ENCODE results near the gene CRB3.
"Not testable (repeated sequence)": the region's sequence is repeated elsewhere in the genome, so short reads cannot be mapped to it uniquely, and the experiment has no call there.

CRB3 gene

GRCh38 chr19:6499052-6499790 lies 35.1 kb downstream of the CRB3 start:
- Histone ChIP-seq H3K9ac (ENCODE audit: low read depth, low read length) (no peak overlapping the region), H3K4me3 (ENCODE audit: low read length) (no peak overlapping the region), H3K36me3 (ENCODE audit: insufficient read depth, low read length) (no peaks in the 10 kb centered on the region), H3K4me1 (ENCODE audit: insufficient read depth, low read length) (no peaks in the 10 kb centered on the region), H3K27ac (ENCODE audit: low read depth, low read length) (no peak overlapping the region), H3K9me3 (ENCODE audit: insufficient read depth, low read depth, low read length) (no peaks in the 10 kb centered on the region), H3K27me3 (ENCODE audit: insufficient read depth, low read length) (peaks cover 27% of the 10 kb centered on the region)
- WGBS: 85% methylated on average over 17 of the region's 17 CpGs

GRCh38 chr19:6500837-6501739 lies 37.0 kb downstream of the CRB3 start:
- peaks cover 27% of the 10 kb centered on the region for H3K27me3 ChIP-seq (ENCODE audit: insufficient read depth, low read length)
- H3K9ac ChIP-seq (ENCODE audit: low read depth, low read length): peak overlapping the region; percentile 60; the same call in 1 of the 2 replicates
- WGBS: 66% methylated on average over 24 of the region's 24 CpGs
- H3K9me3 ChIP-seq (ENCODE audit: insufficient read depth, low read depth, low read length): no peaks in the 10 kb centered on the region
- H3K27ac ChIP-seq (ENCODE audit: low read depth, low read length): no peak overlapping the region
- H3K4me3 ChIP-seq (ENCODE audit: low read length): peak overlapping the region; percentile 62
- no peaks in the 10 kb centered on the region for H3K4me1 ChIP-seq (ENCODE audit: insufficient read depth, low read length)
- no peaks in the 10 kb centered on the region for H3K36me3 ChIP-seq (ENCODE audit: insufficient read depth, low read length)

DNA sequence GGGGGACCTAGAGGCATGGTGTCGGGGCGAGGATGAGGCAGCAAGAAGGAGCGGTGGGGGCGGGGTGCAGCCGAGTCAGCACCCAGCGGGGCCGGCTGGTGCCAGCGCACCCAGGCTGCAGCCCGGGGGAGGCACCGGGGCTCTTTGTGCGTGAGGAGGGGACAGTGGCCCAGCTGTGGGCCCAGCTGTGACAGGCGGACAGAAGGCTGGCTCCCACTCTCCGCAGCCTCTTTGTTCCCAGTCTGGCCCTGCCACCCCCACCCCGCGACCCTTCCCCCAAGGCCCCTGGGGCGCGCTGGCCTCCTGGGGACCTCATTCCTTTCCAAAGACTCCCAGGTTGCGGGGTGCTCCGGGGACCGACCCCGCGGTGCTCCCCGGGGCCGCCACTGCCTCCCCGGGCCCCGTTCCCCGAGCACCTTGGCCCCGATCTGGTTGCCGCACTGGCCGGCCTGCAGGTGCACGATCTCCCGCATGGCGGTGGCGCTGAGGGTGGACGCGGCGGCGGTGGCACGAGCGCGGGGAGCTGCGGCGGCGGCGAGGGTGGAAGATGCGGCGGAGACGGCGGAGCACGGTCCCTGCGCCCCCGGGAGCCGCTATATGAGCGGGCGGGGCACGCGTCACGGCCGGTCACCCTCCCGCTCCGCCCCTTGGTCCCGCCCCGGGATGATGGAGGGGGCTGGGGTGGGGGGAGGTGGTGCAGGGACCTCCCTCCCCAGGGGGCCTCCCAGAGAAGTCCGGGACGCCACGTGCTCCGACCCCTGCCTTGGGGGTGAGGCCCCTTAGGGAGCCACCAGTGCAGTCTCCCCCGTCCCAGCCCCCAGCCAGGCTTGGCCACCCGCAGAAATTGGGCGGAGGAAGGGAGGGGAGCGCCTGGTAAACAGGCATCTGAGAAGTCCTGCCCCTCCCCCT lies 37.9 kb downstream of the CRB3 start, which contains the start of gene TUBB4A:
TUBB4A (minus strand) TSS at position 570 of the 909 bp plus-strand sequence; CDS start at position 473, 97 bp downstream.
- peak within 1 kb of the TSS; percentile 62 for H3K4me3 ChIP-seq (ENCODE audit: low read length)
- WGBS: 5% methylated on average over 70 of the region's 71 CpGs
- no peak within 1 kb of the TSS for H3K27ac ChIP-seq (ENCODE audit: low read depth, low read length)
- no peaks in the 10 kb centered on the region for H3K36me3 ChIP-seq (ENCODE audit: insufficient read depth, low read length)
- peaks cover 27% of the 10 kb centered on the region for H3K27me3 ChIP-seq (ENCODE audit: insufficient read depth, low read length)
- no peaks in the 10 kb centered on the region for H3K9me3 ChIP-seq (ENCODE audit: insufficient read depth, low read depth, low read length)
- peak within 1 kb of the TSS; percentile 60; the same call in 1 of the 2 replicates for H3K9ac ChIP-seq (ENCODE audit: low read depth, low read length)
- no peaks in the 10 kb centered on the region for H3K4me1 ChIP-seq (ENCODE audit: insufficient read depth, low read length)

- WGBS: 97% methylated on average over 8 of the region's 9 CpGs
Observed at GRCh38 chr19:6503407-6504201, 39.5 kb downstream of the CRB3 start.

GRCh38 chr19:6508028-6508771 lies 44.1 kb downstream of the CRB3 start:
- H3K27me3 ChIP-seq (ENCODE audit: insufficient read depth, low read length); H3K9ac ChIP-seq (ENCODE audit: low read depth, low read length); H3K36me3 ChIP-seq (ENCODE audit: insufficient read depth, low read length); H3K27ac ChIP-seq (ENCODE audit: low read depth, low read length); H3K9me3 ChIP-seq (ENCODE audit: insufficient read depth, low read depth, low read length); H3K4me1 ChIP-seq (ENCODE audit: insufficient read depth, low read length); H3K4me3 ChIP-seq (ENCODE audit: low read length): not testable (repeated sequence)
- 88% methylated on average over 9 of the region's 9 CpGs for WGBS

More at GRCh38 chr19:6503407-6504201, 39.5 kb downstream of the CRB3 start:
- no peak overlapping the region for H3K27ac ChIP-seq (ENCODE audit: low read depth, low read length)
- H3K9ac ChIP-seq (ENCODE audit: low read depth, low read length): no peak overlapping the region
- peaks cover 27% of the 10 kb centered on the region for H3K27me3 ChIP-seq (ENCODE audit: insufficient read depth, low read length)
- H3K36me3 ChIP-seq (ENCODE audit: insufficient read depth, low read length): no peaks in the 10 kb centered on the region
- H3K4me3 ChIP-seq (ENCODE audit: low read length): no peak overlapping the region
- no peaks in the 10 kb centered on the region for H3K4me1 ChIP-seq (ENCODE audit: insufficient read depth, low read length)
- no peaks in the 10 kb centered on the region for H3K9me3 ChIP-seq (ENCODE audit: insufficient read depth, low read depth, low read length)

- H3K9ac ChIP-seq (ENCODE audit: low read depth, low read length): no peak overlapping the region
- no peaks in the 10 kb centered on the region for H3K9me3 ChIP-seq (ENCODE audit: insufficient read depth, low read depth, low read length)
- no peak overlapping the region for H3K4me3 ChIP-seq (ENCODE audit: low read length)
- no peaks in the 10 kb centered on the region for H3K36me3 ChIP-seq (ENCODE audit: insufficient read depth, low read length)
- 87% methylated on average over 20 of the region's 20 CpGs for WGBS
- no peaks in the 10 kb centered on the region for H3K4me1 ChIP-seq (ENCODE audit: insufficient read depth, low read length)
- no peaks in the 10 kb centered on the region for H3K27me3 ChIP-seq (ENCODE audit: insufficient read depth, low read length)
- H3K27ac ChIP-seq (ENCODE audit: low read depth, low read length): no peak overlapping the region
Observed at GRCh38 chr19:6509118-6509971, 45.3 kb downstream of the CRB3 start.

GRCh38 chr19:6510618-6511017 lies 46.5 kb downstream of the CRB3 start:
- no peaks in the 10 kb centered on the region for H3K9me3 ChIP-seq (ENCODE audit: insufficient read depth, low read depth, low read length)
- no peaks in the 10 kb centered on the region for H3K27me3 ChIP-seq (ENCODE audit: insufficient read depth, low read length)
- H3K4me1 ChIP-seq (ENCODE audit: insufficient read depth, low read length): no peaks in the 10 kb centered on the region
- no peak overlapping the region for H3K9ac ChIP-seq (ENCODE audit: low read depth, low read length)
- no peak overlapping the region for H3K27ac ChIP-seq (ENCODE audit: low read depth, low read length)
- 88% methylated on average over 7 of the region's 7 CpGs for WGBS
- no peak overlapping the region for H3K4me3 ChIP-seq (ENCODE audit: low read length)
- H3K36me3 ChIP-seq (ENCODE audit: insufficient read depth, low read length): no peaks in the 10 kb centered on the region

GRCh38 chr19:6514089-6514488 lies 50.0 kb downstream of the CRB3 start:
- H3K27ac ChIP-seq (ENCODE audit: low read depth, low read length): no peak overlapping the region
- no peaks in the 10 kb centered on the region for H3K36me3 ChIP-seq (ENCODE audit: insufficient read depth, low read length)
- WGBS: 83% methylated on average over 9 of the region's 9 CpGs
- H3K9ac ChIP-seq (ENCODE audit: low read depth, low read length): no peak overlapping the region
- no peaks in the 10 kb centered on the region for H3K9me3 ChIP-seq (ENCODE audit: insufficient read depth, low read depth, low read length)
- H3K27me3 ChIP-seq (ENCODE audit: insufficient read depth, low read length): no peaks in the 10 kb centered on the region
- no peaks in the 10 kb centered on the region; the same call in 1 of the 2 replicates for H3K4me1 ChIP-seq (ENCODE audit: insufficient read depth, low read length)
- H3K4me3 ChIP-seq (ENCODE audit: low read length): no peak overlapping the region

DNA sequence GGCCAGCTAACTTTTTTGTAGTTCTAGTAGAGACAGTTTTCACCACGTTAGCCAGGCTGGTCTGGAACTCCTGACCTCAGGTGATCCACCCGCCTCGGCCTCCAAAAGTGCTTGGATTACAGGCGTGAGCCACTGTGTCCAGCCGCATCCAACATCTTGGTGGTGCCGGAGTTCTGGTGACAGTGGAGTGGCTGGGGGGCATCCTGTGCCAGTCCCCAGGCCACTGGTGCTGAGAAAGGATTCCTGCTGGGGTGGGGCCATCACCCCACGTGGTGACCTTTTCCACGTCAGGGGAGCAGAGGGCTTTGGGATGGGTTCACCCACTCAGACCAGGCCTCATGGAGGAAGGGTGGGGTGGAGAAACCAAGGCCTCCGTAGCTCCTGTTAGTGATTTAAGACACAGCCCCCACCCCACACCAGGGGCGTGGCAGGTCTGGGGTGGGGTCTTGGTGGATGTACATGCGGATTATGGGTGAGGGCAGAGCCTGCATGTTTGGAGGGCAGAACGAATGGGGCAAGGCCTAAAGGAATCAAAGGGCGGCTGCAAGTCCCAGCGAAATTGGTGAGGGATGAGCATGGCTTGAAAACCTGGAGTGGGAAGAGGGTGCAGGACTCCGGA lies 51.0 kb downstream of the CRB3 start:
- H3K9ac ChIP-seq (ENCODE audit: low read depth, low read length): no peak overlapping the region
- no peak overlapping the region for H3K4me3 ChIP-seq (ENCODE audit: low read length)
- H3K9me3 ChIP-seq (ENCODE audit: insufficient read depth, low read depth, low read length): no peaks in the 10 kb centered on the region
- no peaks in the 10 kb centered on the region; the same call in 1 of the 2 replicates for H3K4me1 ChIP-seq (ENCODE audit: insufficient read depth, low read length)
- no peak overlapping the region for H3K27ac ChIP-seq (ENCODE audit: low read depth, low read length)
- WGBS: 85% methylated on average over 14 of the region's 15 CpGs
- no peaks in the 10 kb centered on the region for H3K36me3 ChIP-seq (ENCODE audit: insufficient read depth, low read length)
- no peaks in the 10 kb centered on the region for H3K27me3 ChIP-seq (ENCODE audit: insufficient read depth, low read length)

Measured in HUES64 (cell line).